HG03571 (cell line): ENCODE results near the gene CACNG5.

ENCODE experiments used
- ATAC-seq: cut with Tn5 transposase; IDR thresholded peaks from one replicate; pipeline ENCODE4 v1.9.1; 2021; ENCODE audit not compliant: unreplicated experiment

CACNG5 gene, protein sequence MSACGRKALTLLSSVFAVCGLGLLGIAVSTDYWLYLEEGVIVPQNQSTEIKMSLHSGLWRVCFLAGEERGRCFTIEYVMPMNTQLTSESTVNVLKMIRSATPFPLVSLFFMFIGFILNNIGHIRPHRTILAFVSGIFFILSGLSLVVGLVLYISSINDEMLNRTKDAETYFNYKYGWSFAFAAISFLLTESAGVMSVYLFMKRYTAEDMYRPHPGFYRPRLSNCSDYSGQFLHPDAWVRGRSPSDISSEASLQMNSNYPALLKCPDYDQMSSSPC

DNA sequence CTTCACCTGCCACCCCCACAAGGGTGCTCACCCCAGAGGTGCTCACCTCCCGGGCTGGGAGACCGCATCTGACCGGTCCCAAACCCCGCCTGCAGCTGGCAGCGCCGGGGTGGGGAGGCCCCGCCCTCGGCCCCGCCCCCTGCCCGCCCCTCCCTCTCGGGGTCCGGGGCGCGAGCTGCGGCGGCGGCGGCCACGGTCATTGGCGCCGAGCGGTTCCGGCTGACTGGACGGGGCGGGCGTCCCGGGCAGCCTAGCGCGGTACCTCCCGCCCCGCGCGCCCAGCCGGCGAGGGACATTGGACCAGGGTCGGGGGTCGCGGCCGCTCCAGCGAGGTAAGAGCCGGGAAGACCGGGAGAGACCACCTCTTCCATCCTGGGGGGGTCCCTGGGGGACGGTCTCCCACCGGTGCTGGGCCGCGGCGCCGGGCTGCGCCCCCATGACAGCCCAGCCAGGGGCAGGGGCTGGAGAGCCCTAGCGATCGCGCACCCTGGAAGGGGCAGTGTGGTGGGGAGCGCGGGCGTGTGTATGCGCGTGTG, at the start of gene CACNG5:
Gene CACNG5 (plus strand): TSS at position 199 of the 536 bp plus-strand sequence. CDS start 42,216 bp downstream, outside the sequence.
- ATAC-seq: no peak

DNA sequence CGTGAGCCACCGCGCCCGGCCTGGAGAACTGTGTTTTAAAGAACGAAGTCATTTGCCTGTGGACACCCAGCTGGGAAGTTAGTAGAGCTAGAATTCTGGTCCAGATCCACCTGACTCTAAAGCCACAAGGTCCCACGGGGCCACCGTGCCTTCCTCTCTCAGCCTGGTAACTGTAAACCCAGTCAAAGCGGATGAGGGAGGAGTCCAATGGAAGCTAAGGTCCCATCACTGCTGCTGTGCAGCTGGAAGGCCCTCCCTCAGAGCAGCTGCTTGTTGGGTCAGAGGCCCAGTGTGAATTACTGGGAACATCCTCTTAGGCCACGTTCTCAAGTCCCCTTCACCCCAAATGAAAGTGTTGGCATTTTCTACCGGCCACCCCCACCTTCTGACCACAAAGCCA, 48.8 kb upstream of the CACNG5 start:
- ATAC-seq: no peak

DNA sequence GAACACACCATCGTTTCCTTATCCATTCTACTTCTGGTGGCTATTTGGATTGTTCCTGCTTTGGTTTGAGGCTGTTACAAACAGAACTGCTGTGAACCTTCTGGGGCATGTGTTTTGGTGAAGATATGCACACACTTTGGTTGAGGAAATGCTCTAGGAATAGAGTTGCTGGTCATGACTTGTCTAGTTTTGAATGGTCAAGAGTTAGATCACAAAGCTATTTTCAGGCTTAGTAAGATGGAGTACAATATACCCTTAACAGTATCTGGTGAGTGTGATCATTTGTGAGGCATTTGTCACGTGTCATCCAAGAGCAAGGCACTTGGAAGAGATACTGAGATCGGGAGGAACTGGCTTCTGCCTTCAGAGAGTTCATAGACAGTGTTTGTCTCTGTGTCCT, 47.0 kb upstream of the CACNG5 start:
- ATAC-seq: no peak

- ATAC-seq: no peak
These were observed 45.8 kb upstream of the CACNG5 start for GRCh38 chr17:66789093-66789492.

DNA sequence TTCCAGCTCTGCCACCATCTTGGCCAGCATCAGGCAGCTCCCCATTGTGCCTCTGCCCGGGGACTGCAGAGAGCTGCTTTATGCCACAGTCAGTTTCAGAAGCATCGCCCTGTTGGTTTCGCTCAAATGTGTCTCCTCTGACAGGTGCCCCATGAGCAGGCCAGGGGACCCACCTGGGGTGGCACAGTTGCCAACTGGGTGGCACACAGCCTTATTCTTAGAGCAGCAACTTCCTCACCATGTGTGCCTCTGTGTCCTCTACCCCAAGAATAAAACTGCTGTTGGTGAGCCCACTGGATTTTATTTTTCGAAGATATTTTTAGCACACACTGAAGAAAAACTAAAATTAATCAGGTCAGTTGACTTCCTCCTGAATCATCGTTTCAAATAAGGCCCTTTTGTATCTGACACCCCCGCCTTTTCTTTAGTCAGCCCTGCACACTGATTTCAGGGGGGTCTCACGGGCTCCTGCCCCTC, 44.9 kb upstream of the CACNG5 start:
- ATAC-seq: no peak

DNA sequence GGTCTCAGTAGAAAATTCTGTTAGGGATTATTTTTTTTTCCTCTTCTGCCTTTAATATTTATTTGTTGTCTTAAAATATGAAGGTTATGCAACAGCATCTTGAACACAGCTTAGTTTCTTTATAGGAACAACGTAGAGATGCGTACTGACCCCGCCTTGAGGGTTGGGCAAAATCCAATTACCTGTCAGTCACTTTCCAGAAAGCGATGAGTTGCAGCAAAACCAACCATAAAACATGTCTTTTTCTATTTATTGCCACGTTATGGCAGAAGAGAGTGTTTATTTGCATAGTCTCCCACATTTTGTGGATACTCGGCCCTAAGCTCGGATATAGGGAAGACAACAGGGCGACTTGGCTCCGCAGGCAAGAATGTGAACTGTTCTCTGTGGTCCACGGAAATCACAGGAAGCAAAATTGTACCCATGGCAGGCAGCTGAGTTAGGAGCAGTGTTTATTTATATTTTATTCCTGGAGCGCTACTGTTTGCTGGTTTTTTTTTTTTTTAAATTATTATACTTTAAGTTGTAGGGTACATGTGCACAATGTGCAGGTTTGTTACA, 44.3 kb upstream of the CACNG5 start:
- ATAC-seq: no peak

- no peak for ATAC-seq
These were observed 43.6 kb upstream of the CACNG5 start for GRCh38 chr17:66791347-66791746.

DNA sequence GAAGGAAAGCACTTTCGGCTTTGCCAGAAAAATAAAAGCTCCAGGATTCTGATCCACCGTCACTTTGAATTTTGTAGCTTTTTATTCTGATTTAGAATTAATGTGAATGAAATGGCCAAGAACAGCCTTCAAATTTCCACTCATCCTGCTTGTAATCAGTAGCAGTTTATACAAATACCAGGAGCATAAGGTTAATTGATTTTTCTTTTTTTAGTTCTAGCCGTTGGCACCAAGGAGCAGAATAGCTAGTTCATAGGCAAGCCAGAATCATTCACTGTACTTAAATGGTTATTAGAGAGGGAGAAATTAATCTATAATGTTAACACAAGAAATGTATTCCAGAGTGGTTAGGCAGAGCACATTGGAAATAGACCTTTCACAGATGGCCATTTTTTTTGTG, 41.1 kb upstream of the CACNG5 start:
- ATAC-seq: no peak

GRCh38 chr17:66795486-66795885, 39.4 kb upstream of the CACNG5 start:
- ATAC-seq: no peak

GRCh38 chr17:66799849-66800537, 34.9 kb upstream of the CACNG5 start:
- no peak for ATAC-seq

DNA sequence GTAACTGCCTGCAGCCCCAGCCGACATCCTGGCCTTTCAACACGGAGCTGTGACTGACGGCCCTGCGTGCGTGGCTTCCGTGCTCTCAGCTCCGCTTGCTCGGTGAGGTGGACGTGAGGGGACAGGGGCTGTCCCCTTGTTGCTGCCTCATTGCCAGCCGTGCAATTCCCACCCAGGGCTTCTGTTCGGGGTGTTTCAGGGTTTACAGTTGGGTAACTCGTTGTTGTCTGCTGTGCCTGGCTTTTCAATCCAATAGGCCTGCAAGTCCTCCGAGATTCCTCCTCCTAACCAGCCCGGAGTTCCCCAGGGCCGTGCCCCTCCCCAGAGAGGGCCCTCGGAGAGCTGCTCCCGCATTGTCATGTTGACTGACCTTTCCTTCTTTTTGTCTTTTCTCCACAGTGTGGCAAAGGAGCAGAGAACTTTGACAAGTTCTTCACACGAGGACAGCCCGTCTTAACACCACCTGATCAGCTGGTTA, 31.4 kb upstream of the CACNG5 start:
- no peak for ATAC-seq

DNA sequence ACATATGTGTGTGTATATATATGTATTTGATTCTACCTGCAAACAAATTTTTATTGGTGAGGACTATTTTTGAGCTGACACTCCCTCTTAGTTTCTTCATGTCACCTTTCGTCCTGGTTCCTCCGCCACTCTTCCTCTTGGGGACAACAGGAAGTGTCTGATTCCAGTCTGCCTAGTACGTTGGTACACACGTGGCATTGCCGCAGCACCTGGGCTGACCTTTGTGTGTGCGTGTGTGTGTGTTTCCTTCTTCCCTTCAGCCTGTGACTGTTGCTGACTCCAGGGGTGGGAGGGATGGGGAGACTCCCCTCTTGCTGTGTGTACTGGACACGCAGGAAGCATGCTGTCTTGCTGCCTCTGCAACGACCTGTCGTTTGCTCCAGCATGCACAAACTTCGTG, 29.4 kb upstream of the CACNG5 start:
- no peak for ATAC-seq

- ATAC-seq: no peak
These were observed 27.7 kb upstream of the CACNG5 start for GRCh38 chr17:66807182-66807581.

DNA sequence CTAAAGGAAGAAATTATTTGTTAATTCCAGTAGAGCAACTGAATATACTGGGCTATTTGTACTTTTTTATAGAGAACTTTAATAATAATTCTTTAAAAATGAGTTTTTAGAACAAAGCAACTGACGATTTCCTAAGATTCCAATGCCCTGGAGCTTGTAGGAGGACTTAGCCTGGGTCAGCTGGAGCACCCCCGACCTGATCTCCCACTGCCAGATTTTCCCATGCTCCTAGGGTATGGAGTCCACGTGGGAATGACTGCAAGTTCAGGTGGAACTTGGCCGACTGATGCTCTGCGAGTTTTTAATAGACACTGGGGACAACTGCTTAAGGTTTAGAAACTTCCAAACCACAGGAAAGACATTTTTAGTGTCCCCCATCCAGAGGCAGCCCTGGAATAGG, 25.5 kb upstream of the CACNG5 start:
- no peak for ATAC-seq

DNA sequence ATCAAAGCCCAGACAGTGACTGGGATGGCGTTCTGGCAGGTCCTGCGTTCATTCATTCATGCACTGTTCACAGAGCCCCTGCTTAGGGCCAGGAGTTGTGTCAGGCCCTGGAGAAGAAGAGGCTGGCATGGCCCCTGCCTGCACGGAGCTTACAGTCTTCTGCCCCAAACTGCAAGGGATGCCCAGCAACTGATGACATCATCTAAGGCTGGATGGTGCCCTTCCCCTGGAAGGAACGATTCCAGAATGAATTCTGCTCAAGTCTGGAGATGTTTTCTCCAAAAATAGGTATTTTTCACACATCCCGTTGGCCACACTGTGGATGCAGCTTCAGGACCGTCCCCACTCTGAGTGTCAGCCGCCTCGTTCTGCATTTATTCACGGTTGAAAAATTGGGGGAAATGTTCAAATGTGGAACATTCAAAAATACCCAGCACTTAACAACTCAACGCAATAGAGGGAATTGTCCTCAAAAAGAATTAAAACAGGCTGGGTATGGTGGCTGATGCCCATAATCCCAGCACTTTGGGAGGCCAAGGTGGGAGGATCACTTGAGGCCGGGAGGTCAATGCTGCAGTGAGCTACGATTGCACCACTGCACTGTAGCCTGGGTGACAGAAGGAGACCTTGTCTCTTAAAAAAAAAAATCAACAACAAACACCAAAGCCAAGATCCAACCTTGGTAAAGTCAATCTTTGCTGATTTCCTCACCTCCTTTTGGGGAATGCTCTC, 23.8 kb upstream of the CACNG5 start:
- ATAC-seq: no peak

GRCh38 chr17:66811683-66812054, 23.2 kb upstream of the CACNG5 start:
- no peak for ATAC-seq

DNA sequence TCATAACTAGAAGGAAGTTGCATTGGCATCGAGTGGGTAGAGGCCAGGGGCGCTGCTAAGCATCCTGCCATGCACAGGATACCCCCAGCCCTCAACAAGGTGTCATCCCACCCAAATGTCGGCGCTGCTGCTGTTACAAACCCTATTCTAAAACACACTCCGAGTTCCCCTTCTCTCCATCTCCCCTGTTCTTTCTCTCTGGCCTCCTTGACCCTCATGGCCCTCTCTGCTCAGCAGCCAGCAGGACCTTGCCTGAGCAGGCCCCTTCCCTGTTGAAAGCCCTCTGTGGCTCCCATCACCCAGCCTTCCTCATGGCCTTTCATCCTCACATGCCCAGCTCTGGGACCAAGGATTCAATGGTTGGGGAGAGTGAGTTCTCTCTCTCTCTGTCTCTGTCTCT, 22.3 kb upstream of the CACNG5 start:
- ATAC-seq: no peak

DNA sequence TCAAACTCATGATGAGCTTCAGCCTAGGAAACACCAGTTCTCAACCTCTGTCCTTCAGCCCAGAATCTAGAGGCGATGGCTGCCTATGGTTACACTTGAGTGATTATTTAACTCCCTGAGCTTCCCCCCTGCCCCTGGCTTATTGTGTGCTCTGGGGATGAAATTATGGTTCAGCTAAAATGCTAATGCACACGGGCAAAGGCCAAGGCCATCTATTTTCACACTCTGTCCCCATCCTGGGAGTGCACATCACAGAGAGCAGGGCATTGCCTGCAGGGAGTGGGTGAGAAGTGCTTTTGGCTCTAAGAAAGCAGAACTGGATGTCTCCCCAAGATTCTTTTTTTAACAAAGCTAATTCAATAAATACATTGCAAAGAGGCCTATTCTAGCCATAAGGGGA, 21.6 kb upstream of the CACNG5 start:
- ATAC-seq: no peak

DNA sequence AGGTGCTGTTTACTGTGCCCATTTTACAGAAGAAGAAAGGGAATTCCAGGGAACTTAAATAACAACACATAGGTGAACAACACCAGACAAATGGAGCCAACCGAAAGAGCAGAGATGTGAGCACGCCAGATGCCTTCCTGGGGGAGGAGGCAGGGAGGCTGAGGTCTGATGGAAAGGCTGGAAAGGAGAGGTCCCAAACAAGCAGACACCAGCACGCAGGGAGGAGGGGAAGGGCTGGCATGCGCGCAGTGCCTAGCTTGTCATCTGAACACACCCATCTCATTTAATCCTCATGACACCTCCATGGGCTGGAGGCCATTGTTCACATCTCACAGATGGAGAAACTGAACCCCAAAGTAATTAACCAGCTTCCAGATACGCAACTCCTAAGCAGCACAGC, 20.9 kb upstream of the CACNG5 start:
- ATAC-seq: no peak

DNA sequence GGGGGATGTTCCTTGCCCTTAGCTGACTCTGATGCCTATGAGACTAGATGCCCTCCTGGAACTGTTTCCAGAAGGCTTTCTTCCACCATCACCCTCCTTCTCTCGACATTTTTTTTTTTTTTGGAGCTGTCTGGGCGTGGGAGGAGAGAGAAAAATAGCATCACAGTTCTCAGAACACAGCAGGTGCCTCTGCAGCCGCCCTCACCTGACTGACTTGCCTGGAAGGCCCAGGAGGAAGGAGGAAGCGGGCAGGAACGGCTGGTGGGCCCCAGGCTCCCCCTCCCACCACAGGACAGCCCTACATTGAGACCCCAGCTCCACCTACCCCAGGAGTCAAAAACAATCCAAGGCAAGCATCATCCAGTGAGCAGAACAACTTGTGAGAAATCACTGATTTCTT, 20.3 kb upstream of the CACNG5 start:
- no peak for ATAC-seq

GRCh38 chr17:66817750-66818149, 17.2 kb upstream of the CACNG5 start:
- no peak for ATAC-seq
